ENCODE data around the gene TLR9.
A peak's percentile ranks its signal among the peaks of the same experiment; 100 is the strongest.

TLR9 gene

GRCh38 chr3:52246264-52246620 lies 20.8 kb upstream of the TLR9 start:
- DNase-seq, result no peak

- no peak for DNase-seq
These were observed 20.1 kb upstream of the TLR9 start, which contains the start of gene PPM1M for GRCh38 chr3:52245322-52246263. Gene PPM1M, plus strand, starts transcription at chr3:52245759. Its CDS starts 66 bp downstream, at chr3:52245825.

- no peak for DNase-seq
These were observed 18.6 kb upstream of the TLR9 start for GRCh38 chr3:52243791-52244628.

GRCh38 chr3:52242039-52242438 lies 16.6 kb upstream of the TLR9 start:
- DNase-seq, result no peak

GRCh38 chr3:52240886-52241370 lies 15.5 kb upstream of the TLR9 start:
- no peak for DNase-seq

GRCh38 chr3:52240059-52240885 lies 14.8 kb upstream of the TLR9 start:
- DNase-seq, result peak; percentile 7

GRCh38 chr3:52238761-52239701 lies 13.6 kb upstream of the TLR9 start, which contains the start of gene TWF2:
Gene TWF2, minus strand, starts transcription at chr3:52239158. Its CDS starts 142 bp downstream, at chr3:52239016.
- DNase-seq, result no peak

GRCh38 chr3:52238193-52238760 lies 12.8 kb upstream of the TLR9 start:
- no peak for DNase-seq

- no peak for DNase-seq
These were observed 12.3 kb upstream of the TLR9 start for GRCh38 chr3:52237657-52238172.

- DNase-seq, result no peak
These were observed 11.7 kb upstream of the TLR9 start for GRCh38 chr3:52237006-52237656.

GRCh38 chr3:52236424-52236886 lies 11.0 kb upstream of the TLR9 start:
- no peak for DNase-seq

GRCh38 chr3:52234516-52235447 lies 9.3 kb upstream of the TLR9 start:
- DNase-seq, result no peak

- DNase-seq, result no peak
These were observed 8.5 kb upstream of the TLR9 start for GRCh38 chr3:52233968-52234367.

GRCh38 chr3:52233108-52233591 lies 7.7 kb upstream of the TLR9 start:
- no peak for DNase-seq

GRCh38 chr3:52232279-52233107 lies 7.0 kb upstream of the TLR9 start:
- DNase-seq, result no peak

- DNase-seq, result peak; percentile 2
These were observed 6.2 kb upstream of the TLR9 start for GRCh38 chr3:52231502-52232278.

Measured in NCI-H1436 treated with DMSO at 0.1 percent for 48 hours (cell line).